Activated CD8-positive, alpha-beta memory T cell treated with anti-CD3 and anti-CD28 coated beads, Interleukin-2, amount 50 U/mL, for 1 hour (primary cell): ENCODE measurements around the gene LRCH4.
"Not testable (repeated sequence)": the region's sequence is repeated elsewhere in the genome, so short reads cannot be mapped to it uniquely, and the experiment has no call there.

Source experiments
- DNase-seq: peaks from one replicate; pipeline ENCODE4 v3.0.0-alpha.2; 2020; ENCODE audit errors: extremely low read depth

The LRCH4 gene

DNA sequence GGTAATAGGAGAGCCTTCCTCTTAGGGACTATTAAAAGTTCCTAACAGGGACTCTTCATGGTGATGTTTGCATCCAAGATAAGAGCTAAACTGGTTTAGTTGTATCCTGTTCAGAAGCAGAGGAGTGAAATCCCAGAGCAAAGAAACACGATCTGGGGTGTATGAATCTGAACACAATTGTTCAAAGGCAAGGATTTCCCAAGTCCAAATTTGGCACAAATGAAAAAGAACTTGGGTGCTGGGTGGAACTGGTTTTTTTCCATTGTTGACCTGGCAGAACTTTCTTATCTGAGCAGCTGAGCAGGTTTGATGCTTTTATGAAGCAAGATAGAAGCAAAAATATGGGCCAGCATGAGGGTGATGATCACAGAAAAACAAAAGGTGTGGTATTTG is 41.0 kb downstream of the LRCH4 start:
- DNase-seq, result no peak

DNA sequence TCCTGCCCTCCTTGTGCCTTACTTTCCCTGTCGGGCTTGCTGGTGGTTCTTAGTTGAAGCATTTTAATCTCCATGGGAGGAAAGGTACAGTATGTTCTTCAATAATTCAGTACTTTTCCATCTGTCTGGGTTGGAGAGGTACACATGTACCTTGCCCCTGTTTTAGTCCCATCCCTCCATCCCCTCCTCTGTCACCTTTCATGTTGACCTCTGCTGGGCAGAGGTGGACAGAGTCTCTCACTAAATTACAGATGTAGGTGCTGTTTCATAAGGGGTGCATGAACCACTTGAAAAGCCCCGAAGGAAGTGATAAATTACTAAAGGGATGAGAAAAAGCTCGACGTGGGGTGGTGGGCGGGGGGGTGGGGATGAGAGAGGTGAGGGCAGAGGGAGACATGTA is 41.5 kb downstream of the LRCH4 start:
- DNase-seq, result no peak

DNA sequence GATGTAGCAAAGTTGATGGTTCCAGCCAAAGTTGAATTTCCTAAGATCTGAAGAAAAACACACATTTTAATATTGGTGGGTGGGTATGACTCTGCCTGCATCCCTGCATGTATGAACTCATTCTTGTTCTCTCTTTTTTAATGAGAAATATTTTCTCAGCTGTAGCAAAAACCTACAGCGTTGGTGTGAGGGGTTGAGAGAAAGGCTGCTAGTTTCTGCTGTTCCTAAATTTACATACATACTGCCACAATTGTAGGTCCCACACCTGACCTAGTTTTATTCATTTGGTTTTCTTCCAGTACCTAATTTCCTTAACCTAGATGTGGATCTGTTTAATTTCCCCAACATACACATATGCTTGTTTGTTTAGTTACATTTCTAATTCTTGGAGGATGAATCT is 42.3 kb downstream of the LRCH4 start:
- DNase-seq, result no peak

DNA sequence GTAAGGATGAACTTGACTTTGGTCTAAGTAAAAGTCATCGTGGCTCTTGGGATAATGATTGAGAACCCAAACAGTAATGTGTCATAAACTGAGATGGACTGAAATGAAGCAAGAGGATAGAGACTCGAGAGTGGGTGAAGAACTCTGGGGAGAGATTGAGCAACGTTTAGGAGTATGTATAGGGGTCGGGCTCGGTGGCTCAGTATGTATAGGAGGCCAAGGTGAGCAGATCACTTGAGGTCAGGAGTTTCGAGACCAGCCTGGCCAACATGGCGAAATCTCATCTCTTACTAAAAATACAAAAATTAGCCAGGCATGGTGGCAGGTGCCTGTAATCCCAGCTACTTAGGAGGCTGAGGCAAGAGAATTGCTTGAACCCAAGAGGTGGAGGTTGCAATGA is 44.6 kb downstream of the LRCH4 start:
- DNase-seq, result not testable (repeated sequence)

DNA sequence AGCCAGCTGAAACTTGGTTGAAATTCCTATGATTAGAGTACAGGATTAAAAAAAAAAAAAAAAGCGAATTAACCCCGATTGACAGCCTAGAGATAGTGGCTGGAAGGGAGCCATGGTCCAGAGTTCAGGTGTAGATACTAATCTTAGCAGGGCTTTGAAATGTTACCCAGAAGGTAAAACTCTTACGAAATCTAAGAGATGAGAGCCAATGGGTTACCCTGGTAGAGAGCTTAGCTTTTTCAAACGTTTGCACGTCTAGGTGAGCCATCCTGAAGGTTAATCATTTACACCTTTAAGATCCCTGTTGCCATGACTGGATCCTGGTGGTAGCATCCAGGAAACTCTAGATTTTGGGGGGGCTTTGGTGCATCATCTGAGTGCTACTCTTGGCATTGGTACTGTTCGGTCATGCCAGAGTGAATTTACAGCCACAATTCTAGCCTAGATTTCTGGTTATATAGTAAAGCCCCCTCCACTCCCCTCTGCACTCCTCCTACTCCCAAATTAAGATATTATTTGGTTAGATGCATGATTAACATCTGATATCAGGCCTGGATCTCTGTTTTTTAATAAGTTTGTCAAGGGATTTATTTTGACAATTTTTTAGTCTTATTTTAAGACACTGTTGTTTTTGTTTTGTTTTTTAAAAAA is 45.7 kb downstream of the LRCH4 start:
- DNase-seq, result no peak

- DNase-seq, result no peak
Observed at GRCh38 chr7:100539436-100540006, 46.4 kb downstream of the LRCH4 start.

- DNase-seq, result peak; percentile 100
Observed at GRCh38 chr7:100538654-100539435, 47.1 kb downstream of the LRCH4 start, which contains the start of gene AGFG2. Gene AGFG2 (plus strand): TSS chr7:100539203. CDS start chr7:100539347, 144 bp downstream.

DNA sequence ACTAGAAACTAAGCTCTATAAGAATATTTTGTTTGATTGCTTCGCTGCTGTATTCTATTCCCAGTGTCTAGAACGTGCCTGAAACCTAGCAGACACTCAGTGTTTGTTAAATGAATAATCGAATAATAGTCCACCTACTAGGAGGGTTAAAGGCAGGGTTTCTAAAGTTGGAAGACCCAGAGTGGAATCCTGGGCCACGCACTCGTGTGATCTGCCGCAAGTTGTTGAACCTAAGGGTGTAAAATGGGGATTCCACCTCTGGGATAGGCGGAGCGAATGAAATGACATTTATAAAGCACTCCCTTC is 47.6 kb downstream of the LRCH4 start:
- no peak for DNase-seq

DNA sequence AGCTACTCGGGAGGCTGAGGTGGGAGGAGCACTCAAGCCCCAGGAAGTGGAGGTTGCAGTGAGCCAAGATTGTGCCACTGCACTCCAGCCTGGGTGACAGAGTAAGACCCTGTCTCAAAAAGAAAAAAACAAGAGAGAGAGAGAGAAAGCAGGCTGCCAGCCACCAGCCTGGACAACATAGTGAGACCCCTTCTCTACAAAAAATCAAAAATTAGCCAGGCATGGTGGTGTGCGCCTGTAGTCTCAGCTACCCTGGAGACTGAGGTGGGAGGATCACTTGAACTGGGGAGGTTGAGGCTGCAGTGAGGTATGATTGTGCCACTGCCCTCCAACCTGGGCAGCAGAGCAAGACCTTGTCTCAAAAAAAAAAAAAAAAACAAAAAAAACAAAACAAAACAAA is 49.2 kb downstream of the LRCH4 start:
- DNase-seq, result not testable (repeated sequence)

- not testable (repeated sequence) for DNase-seq
Observed at GRCh38 chr7:100535982-100536381, 49.9 kb downstream of the LRCH4 start.

DNA sequence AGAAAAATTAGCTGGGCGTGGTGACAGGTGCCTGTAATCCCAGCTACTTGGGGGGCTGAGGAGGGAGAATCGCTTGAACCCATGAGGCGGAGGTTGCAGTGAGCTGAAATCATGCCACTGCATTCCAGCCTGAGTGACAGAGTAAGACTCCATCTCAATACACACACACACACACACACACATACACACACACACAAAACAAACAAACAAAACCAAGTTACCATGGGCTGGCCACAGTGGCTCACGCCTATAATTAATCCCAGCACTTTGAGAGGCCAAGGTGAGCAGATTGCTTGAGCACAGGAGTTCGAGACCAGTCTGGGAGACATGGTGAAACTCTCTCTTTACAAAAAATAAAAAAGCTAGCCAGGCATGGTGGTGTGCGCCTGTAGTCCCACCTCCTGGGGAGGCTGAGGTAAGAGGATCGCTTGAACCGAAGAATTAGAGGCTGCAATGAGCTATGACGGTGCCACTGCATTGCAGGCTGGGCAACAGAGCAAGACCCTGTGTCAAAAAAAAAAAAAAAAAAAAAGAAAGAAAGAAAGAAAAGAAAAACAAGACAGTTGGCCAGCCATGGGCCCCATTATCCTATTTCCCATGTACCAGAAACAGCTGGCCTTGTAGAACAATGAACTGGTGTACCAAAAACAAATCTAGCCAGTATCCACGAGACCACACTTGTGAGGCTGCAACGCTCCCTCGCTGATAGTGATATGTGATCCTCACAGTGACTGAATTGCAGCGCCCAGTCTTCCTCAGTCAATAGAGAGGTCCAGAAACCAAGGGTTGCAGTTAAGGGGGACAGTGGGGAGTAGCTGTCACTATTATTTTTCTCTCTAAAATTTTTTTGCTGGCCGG is 53.5 kb downstream of the LRCH4 start:
- no peak for DNase-seq

DNA sequence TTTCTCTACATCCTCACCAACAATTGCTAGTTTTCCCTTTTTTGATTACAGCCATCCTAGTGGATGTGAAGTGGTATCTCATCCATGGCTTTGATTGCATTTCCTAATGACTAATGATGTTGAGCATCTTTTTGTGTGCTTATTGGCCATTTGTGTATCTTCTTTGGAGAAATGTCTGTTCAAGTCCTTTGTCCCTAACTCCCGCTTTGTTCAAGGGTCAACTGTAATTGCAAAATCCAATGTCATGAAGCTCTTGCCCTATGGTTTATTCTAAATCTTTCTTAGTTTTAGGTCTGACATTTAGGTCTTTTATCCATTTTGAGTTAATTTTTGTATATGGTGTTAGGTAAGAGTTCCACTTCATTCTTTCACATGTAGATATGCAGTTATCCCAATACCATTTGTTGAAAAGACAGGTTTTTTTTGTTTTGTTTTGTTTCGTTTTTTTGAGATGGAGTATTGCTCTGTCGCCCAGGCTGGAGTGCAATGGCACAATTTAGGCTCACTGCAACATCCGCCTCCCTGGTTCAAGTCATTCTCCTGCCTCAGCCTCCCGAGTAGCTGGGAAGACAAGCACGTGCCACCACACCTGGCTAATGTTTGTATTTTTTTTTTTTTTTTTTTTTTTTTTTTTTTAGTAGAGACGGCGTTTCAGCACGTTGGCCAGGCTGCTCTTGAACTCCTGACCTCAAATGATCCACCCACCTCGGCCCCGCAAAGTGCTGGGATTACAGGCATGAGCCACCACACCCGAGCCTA is 57.6 kb downstream of the LRCH4 start:
- not testable (repeated sequence) for DNase-seq
